ENCODE data around the gene NRROS. TPM values are rescaled to one million over a fixed set of nuclear protein-coding genes. Genes with fewer than 3 reads are reported as not detected.

The NRROS gene
- total RNA-seq, 4 donors from 2014 or later, result 0.95 to 4.5 (median 1.5) TPM

GRCh38 chr3:196655496-196655895 is 16.0 kb downstream of the NRROS start:
- 96% methylated on average over 12 of the region's 12 CpGs for WGBS
- Histone ChIP-seq H3K4me3 (no peak overlapping the region), H3K27ac (no peak overlapping the region), H3K27me3 (no peaks in the 10 kb centered on the region), H3K9me3 (no peaks in the 10 kb centered on the region), H3K4me1 (peaks cover 23% of the 10 kb centered on the region), H3K36me3 (peaks cover 16% of the 10 kb centered on the region)
- no peak for DNase-seq (ENCODE audit: low spot score in 2 of 2)
- no peak for TF ChIP-seq POLR2AphosphoS5 (IDR thresholded peaks at IDR 0.05)
- no peak for TF ChIP-seq CTCF (IDR thresholded peaks at IDR 0.05)
- no peak for TF ChIP-seq POLR2A (IDR thresholded peaks at IDR 0.05)
- no peak for TF ChIP-seq EP300 (IDR thresholded peaks at IDR 0.05)

GRCh38 chr3:196656213-196656612 is 16.7 kb downstream of the NRROS start:
- Histone ChIP-seq H3K27me3 (no peaks in the 10 kb centered on the region), H3K27ac (no peak overlapping the region), H3K4me1 (peaks cover 23% of the 10 kb centered on the region), H3K36me3 (peaks cover 16% of the 10 kb centered on the region), H3K4me3 (no peak overlapping the region), H3K9me3 (no peaks in the 10 kb centered on the region)
- DNase-seq (ENCODE audit: low spot score in 2 of 2), result no peak
- TF ChIP-seq POLR2AphosphoS5 (IDR thresholded peaks at IDR 0.05) (no peak), EP300 (IDR thresholded peaks at IDR 0.05) (no peak), CTCF (IDR thresholded peaks at IDR 0.05) (no peak)
- 92% methylated on average over 5 of the region's 5 CpGs for WGBS

- WGBS, result 97% methylated on average over 26 of the region's 35 CpGs
- Histone ChIP-seq H3K4me3 (no peak overlapping the region), H3K36me3 (peaks cover 16% of the 10 kb centered on the region), H3K27me3 (no peaks in the 10 kb centered on the region), H3K9me3 (no peaks in the 10 kb centered on the region), H3K27ac (no peak overlapping the region), H3K4me1 (peaks cover 8% of the 10 kb centered on the region)
- TF ChIP-seq EP300 (IDR thresholded peaks at IDR 0.05) (no peak), POLR2A (IDR thresholded peaks at IDR 0.05) (no peak), CTCF (IDR thresholded peaks at IDR 0.05) (no peak), POLR2AphosphoS5 (IDR thresholded peaks at IDR 0.05) (no peak)
- no peak for DNase-seq (ENCODE audit: low spot score in 2 of 2)
Observed at GRCh38 chr3:196659901-196660351, 20.4 kb downstream of the NRROS start.

GRCh38 chr3:196660381-196661166 is 21.1 kb downstream of the NRROS start:
- Histone ChIP-seq H3K27ac (no peak overlapping the region), H3K27me3 (no peaks in the 10 kb centered on the region), H3K4me3 (no peak overlapping the region), H3K9me3 (no peaks in the 10 kb centered on the region), H3K4me1 (peaks cover 8% of the 10 kb centered on the region), H3K36me3 (peaks cover 12% of the 10 kb centered on the region)
- no peak for DNase-seq (ENCODE audit: low spot score in 2 of 2)
- 65% methylated on average over 14 of the region's 32 CpGs for WGBS
- no peak for TF ChIP-seq EP300 (IDR thresholded peaks at IDR 0.05)
- no peak for TF ChIP-seq POLR2A (IDR thresholded peaks at IDR 0.05)
- TF ChIP-seq POLR2AphosphoS5 (IDR thresholded peaks at IDR 0.05), result no peak
- no peak for TF ChIP-seq CTCF (IDR thresholded peaks at IDR 0.05)

GRCh38 chr3:196661400-196661799 is 21.9 kb downstream of the NRROS start:
- no peak for DNase-seq (ENCODE audit: low spot score in 2 of 2)

More at GRCh38 chr3:196661400-196661799, 21.9 kb downstream of the NRROS start:
- Histone ChIP-seq H3K27me3 (no peaks in the 10 kb centered on the region), H3K36me3 (peaks cover 11% of the 10 kb centered on the region), H3K4me3 (no peak overlapping the region), H3K9me3 (no peaks in the 10 kb centered on the region), H3K27ac (no peak overlapping the region), H3K4me1 (peaks cover 8% of the 10 kb centered on the region)
- WGBS, result 69% methylated on average over 6 of the region's 16 CpGs
- TF ChIP-seq CTCF (IDR thresholded peaks at IDR 0.05) (no peak), POLR2AphosphoS5 (IDR thresholded peaks at IDR 0.05) (no peak), POLR2A (IDR thresholded peaks at IDR 0.05) (no peak), EP300 (IDR thresholded peaks at IDR 0.05) (no peak)
